PC-3 (cell line): ENCODE results near the gene GGNBP2. TPM values are rescaled to one million over a fixed set of nuclear protein-coding genes. Genes with fewer than 3 reads are reported as not detected.

Experiments
- ATAC-seq: fragments of 200-7000 bp; cut with Tn5 transposase; 2 replicates; pipeline ENCODE4 v1.9.1; 2020; ENCODE audit warnings: mild to moderate bottlenecking, moderate library complexity
- BruUV-seq: library from RNA; stranded (reverse); fragments of 400-500 nt; replicated peaks from 2 replicates; lab custom pipeline; 2021; lab: Mats Ljungman, UMichigan
- CTCF ChIA-PET: fragments of 300-600 bp; sonication (Branson Sonifier 250); formaldehyde crosslinking; loops from one replicate; lab custom pipeline; 2022; ENCODE audit warnings: antibody characterized with exemption; lab: Charles Lee
- POLR2A ChIA-PET: fragments of 300-600 bp; sonication (Branson Sonifier 250); formaldehyde crosslinking; loops from one replicate; lab custom pipeline; 2022; ENCODE audit warnings: antibody characterized with exemption; ENCODE audit not compliant: unreplicated experiment; lab: Charles Lee
- DNase-seq: peaks from one replicate; pipeline ENCODE4 v3.0.0-alpha.2; 2015
- H2AFZ ChIP-seq: fragments of 300-600 bp; sonication (generic); 2 replicates; pipeline ENCODE4 v1.6.0; 2016; ENCODE audit warnings: antibody characterized with exemption, low read length
- H3F3A ChIP-seq: fragments of 300-600 bp; sonication (generic); one replicate; pipeline ENCODE4 v1.6.0; 2017; ENCODE audit warnings: antibody characterized with exemption, low read length, control low read depth, mild to moderate bottlenecking; ENCODE audit not compliant: unreplicated experiment
- H3K27ac ChIP-seq: fragments of 300-600 bp; sonication (generic); 2 replicates; pipeline ENCODE4 v1.5.1; 2016; ENCODE audit warnings: mild to moderate bottlenecking, low read length
- H3K27me3 ChIP-seq: fragments of 300-600 bp; sonication (generic); 2 replicates; pipeline ENCODE4 v1.6.1; 2016; ENCODE audit warnings: low read length, mixed read lengths
- H3K36me3 ChIP-seq: fragments of 300-600 bp; sonication (generic); 2 replicates; pipeline ENCODE4 v1.6.1; 2016; ENCODE audit warnings: low read depth, mixed run types, low read length, mixed read lengths
- H3K4me1 ChIP-seq: fragments of 300-600 bp; sonication (generic); 2 replicates; pipeline ENCODE4 v1.5.1; 2016; ENCODE audit warnings: low read length; ENCODE audit not compliant: insufficient read depth
- H3K4me2 ChIP-seq: fragments of 300-600 bp; sonication (generic); 2 replicates; pipeline ENCODE4 v1.6.0; 2016; ENCODE audit warnings: low read length
- H3K4me3 ChIP-seq: fragments of 300-600 bp; sonication (generic); 2 replicates; pipeline ENCODE4 v1.5.1; 2016; ENCODE audit warnings: mild to moderate bottlenecking, low read length, mixed read lengths
- H3K79me2 ChIP-seq: fragments of 300-600 bp; sonication (generic); 2 replicates; pipeline ENCODE4 v1.6.1; 2017; ENCODE audit warnings: low read length, mixed read lengths
- H3K9ac ChIP-seq: fragments of 300-600 bp; sonication (generic); 2 replicates; pipeline ENCODE4 v1.6.0; 2016; ENCODE audit warnings: mild to moderate bottlenecking, low read length
- H3K9me2 ChIP-seq: fragments of 300-600 bp; sonication (generic); replicated peaks from 2 replicates; pipeline ENCODE4 v1.6.1; 2016; ENCODE audit warnings: mixed run types, low read length, mixed read lengths
- H3K9me3 ChIP-seq: fragments of 300-600 bp; sonication (generic); 2 replicates; pipeline ENCODE4 v1.6.1; 2016; ENCODE audit warnings: low read length, mixed read lengths
- H4K20me1 ChIP-seq: fragments of 300-600 bp; sonication (generic); 2 replicates; pipeline ENCODE4 v1.6.1; 2016; ENCODE audit warnings: low read length, mixed read lengths
- CTCF ChIP-seq: fragments of 300-600 bp; sonication (generic); conservative IDR thresholded peaks from 2 replicates; pipeline ENCODE4 v1.5.1; 2017; ENCODE audit warnings: antibody characterized with exemption, low read depth, mild to moderate bottlenecking, low read length
- EZH2 ChIP-seq: fragments of 300-600 bp; sonication (generic); IDR thresholded peaks from one replicate; pipeline ENCODE4 v1.6.1; 2017; ENCODE audit warnings: antibody characterized with exemption, mild to moderate bottlenecking, low read length; ENCODE audit not compliant: unreplicated experiment
- EZH2phosphoT487 ChIP-seq: fragments of 300-600 bp; sonication (generic); IDR thresholded peaks from 2 replicates; pipeline ENCODE4 v1.6.1; 2018; ENCODE audit warnings: mild to moderate bottlenecking, antibody characterized with exemption, low read length, borderline replicate concordance
- intact Hi-C: fragments of 100-400 bp; cut with micrococcal nuclease; formaldehyde crosslinking; loops from 2 replicates; pipeline ENCODE4 v1.9.0; 2023
- total RNA-seq: library from RNA; depleted of rRNA; stranded (reverse); fragments of >200 nt; gene quantifications from 2 replicates; pipeline ENCODE4 v1.2.3, GENCODE V29; 2014

Gene GGNBP2
- total RNA-seq, 1 experiment from 2014 or later, result 33.0 TPM

DNA sequence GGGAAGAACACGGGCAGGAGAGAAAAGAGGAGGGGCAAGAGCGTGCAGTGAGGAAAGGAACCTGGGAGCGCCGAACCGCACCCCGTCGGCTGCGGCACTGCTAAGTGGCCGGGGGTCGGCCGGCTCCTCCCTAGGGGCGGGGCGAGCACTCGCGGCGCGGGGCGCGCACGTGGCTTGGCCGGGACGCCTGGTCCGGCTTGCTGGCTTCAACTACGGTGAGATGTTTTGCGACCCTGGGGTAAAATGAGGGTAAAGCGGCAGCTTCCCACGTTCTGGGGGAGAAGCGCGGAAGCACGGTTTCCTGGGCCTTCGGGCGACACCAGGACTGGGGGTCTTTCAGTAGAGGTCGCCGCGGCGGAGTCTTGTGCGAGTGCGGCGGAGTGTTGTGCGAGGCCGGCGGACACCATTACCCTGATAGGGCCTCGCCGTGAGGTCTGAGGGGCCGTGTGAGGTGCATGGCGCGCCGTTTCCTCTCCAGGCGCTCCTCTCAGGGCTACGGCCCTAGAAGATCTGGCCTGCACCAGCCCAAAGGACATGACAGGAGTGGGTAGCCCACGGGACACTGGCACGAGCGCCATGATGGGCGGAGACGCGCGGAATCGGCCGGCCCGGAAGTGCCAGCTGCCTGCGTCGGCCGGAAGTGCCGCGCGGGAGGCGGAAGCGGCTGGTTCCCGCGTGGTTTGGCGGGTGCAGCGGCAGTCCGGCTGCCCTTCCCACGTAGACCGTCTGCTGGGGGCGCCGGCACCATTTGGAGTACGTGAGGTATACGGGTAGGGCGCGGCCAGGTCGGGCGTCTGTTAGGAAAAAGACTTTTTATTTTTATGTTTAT, 9.7 kb upstream of the GGNBP2 start, which contains the start of the genes MYO19 and PIGW:
TSS of gene MYO19 (minus strand) at position 29 of the 829 bp plus-strand sequence. CDS start 2,330 bp downstream, outside the sequence.
TSS of gene PIGW (plus strand) at position 148 of the 829 bp plus-strand sequence. CDS start 2,115 bp downstream, outside the sequence.
- no peaks in the 10 kb centered on the region for H3K27me3 ChIP-seq
- peaks cover 57% of the 10 kb centered on the region for H3K79me2 ChIP-seq
- no peaks in the 10 kb centered on the region for H3K9me2 ChIP-seq
- ChIA-PET CTCF (no interaction called here), POLR2A (interaction anchor here (0.6 kb wide), 1 partner anchor 9 kb away, joined by 3 read pairs; no protein-coding TSS in a partner anchor)
- no TSS peak for BruUV-seq
- peaks cover 29% of the 10 kb centered on the region for H3K4me1 ChIP-seq
- peak within 1 kb of the TSS; percentile 92 for H3K4me2 ChIP-seq
- ATAC-seq (peak; percentile 83), DNase-seq (peak; percentile 84)
- H3K27ac ChIP-seq, result peak within 1 kb of the TSS; percentile 93
- peak within 1 kb of the TSS; percentile 98 for H3K9ac ChIP-seq
- H2AFZ ChIP-seq, result peak within 1 kb of the TSS; percentile 83
- H3K9me3 ChIP-seq, result no peaks in the 10 kb centered on the region
- H3F3A ChIP-seq, result no peaks in the 10 kb centered on the region
- intact Hi-C loops, result no loop called here
- H3K4me3 ChIP-seq, result peak within 1 kb of the TSS; percentile 81
- no peaks in the 10 kb centered on the region for H4K20me1 ChIP-seq
- TF ChIP-seq EZH2phosphoT487 (0 out of 2 replicates have a peak, but pooled peaks have one; percentile 29), EZH2 (no peak), CTCF (no peak)
- peaks cover 26% of the 10 kb centered on the region; the same call in 1 of the 2 replicates for H3K36me3 ChIP-seq

DNA sequence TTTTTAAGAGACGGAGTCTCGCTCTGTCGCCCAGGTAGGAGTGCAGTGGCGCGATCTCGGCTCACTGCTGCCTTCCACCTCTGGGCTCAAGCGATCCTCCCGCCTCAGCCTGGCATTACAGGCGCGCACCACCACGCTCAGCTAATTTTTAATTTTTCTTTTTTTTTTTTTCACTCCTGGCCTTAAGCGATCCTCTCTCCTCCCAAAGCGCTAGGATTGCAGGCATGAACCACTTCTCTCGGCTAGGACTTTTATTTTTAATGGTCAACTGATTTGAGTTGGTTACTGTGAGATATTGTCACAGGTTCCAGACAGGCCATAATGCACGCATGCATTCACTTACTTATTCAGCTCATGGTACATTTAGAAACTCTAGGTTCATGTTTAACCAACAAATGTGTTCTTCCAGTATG, 9.0 kb upstream of the GGNBP2 start:
- Histone ChIP-seq H3K4me1 (peaks cover 29% of the 10 kb centered on the region), H3K27ac (peak overlapping the region; percentile 93), H3K36me3 (peaks cover 26% of the 10 kb centered on the region; the same call in 1 of the 2 replicates), H2AFZ (peak overlapping the region; percentile 83), H4K20me1 (no peaks in the 10 kb centered on the region), H3K9me2 (no peaks in the 10 kb centered on the region), H3K4me3 (peak overlapping the region; percentile 81), H3K4me2 (peak overlapping the region; percentile 92), H3K27me3 (no peaks in the 10 kb centered on the region), H3F3A (no peaks in the 10 kb centered on the region), H3K79me2 (peaks cover 57% of the 10 kb centered on the region), H3K9ac (peak overlapping the region; percentile 98), H3K9me3 (no peaks in the 10 kb centered on the region)
- BruUV-seq, result TSS peak; percentile 52
- intact Hi-C loops, result no loop called here
- TF ChIP-seq EZH2, result no peak
- no peak for TF ChIP-seq CTCF
- no peak for TF ChIP-seq EZH2phosphoT487
- ATAC-seq, result peak; percentile 15
- no peak for DNase-seq
- ChIA-PET CTCF (no interaction called here), POLR2A (interaction anchor here (0.6 kb wide), 1 partner anchor 8 kb away, joined by 3 read pairs; no protein-coding TSS in a partner anchor)
